Stomach (tissue), 9 donors: ENCODE measurements around the gene SND1. TPM values are rescaled to one million over a fixed set of nuclear protein-coding genes. Genes with fewer than 3 reads are reported as not detected.
A peak's percentile ranks its signal among the peaks of the same experiment; 100 is the strongest.

ENCODE experiments used
- DNase-seq, 2 donors: peaks; one replicate each; pipeline versions ENCODE4 v3.0.0 to v3.0.0-alpha.2; 2013 to 2019
- H3K27ac ChIP-seq, 5 donors: fragments of 200-600 bp in 4 of 5; sonication (generic) in 4 of 5; one replicate each; pipeline ENCODE4 v1.5.1; 2013 to 2019; ENCODE audit warnings: mild to moderate bottlenecking in 1 of 5, moderate library complexity in 1 of 5
- H3K27me3 ChIP-seq, 3 donors: fragments of 200-600 bp; sonication (generic); one replicate each; pipeline ENCODE4 v1.5.1; 2017 to 2019; ENCODE audit warnings: mixed run types in 1 of 3
- H3K36me3 ChIP-seq, 4 donors: fragments of 200-600 bp; sonication (generic); 1 replicate in 3 of 4; 2 replicates in 1 of 4; pipeline ENCODE4 v1.5.1; 2016 to 2019
- H3K4me1 ChIP-seq, 4 donors: fragments of 200-600 bp; sonication (generic); one replicate each; pipeline ENCODE4 v1.5.1; 2016 to 2019
- H3K4me3 ChIP-seq, 4 donors: fragments of 200-600 bp; sonication (generic) in 3 of 4; one replicate each; pipeline ENCODE4 v1.5.1; 2016 to 2019; ENCODE audit warnings: mild to moderate bottlenecking in 1 of 4
- H3K9me3 ChIP-seq, 4 donors: fragments of 200-600 bp; sonication (generic); one replicate each; pipeline ENCODE4 v1.5.1; 2016 to 2019
- EP300 ChIP-seq: sonication (generic); formaldehyde crosslinking; IDR thresholded peaks from one replicate; pipeline ENCODE4 v1.6.1; 2017; ENCODE audit warnings: antibody characterized with exemption
- POLR2A ChIP-seq, 4 donors: fragments of 450-650 bp; IDR thresholded peaks; one replicate each; pipeline ENCODE4 v1.6.1; 2016; ENCODE audit warnings: antibody characterized with exemption in 4 of 4, control low read depth in 2 of 4, mild to moderate bottlenecking in 1 of 4, moderate library complexity in 1 of 4
- POLR2AphosphoS5 ChIP-seq, 3 donors: sonication (generic); formaldehyde crosslinking; IDR thresholded peaks; one replicate each; pipeline ENCODE4 v1.6.1; 2016; ENCODE audit warnings: antibody characterized with exemption in 3 of 3
- WGBS, 5 donors: extraction: QIAGEN DNeasy Blood & Tissue Kit in 3 of 5; methylation state at CpG; one replicate each; pipeline versions ENCODE4 v1.1.5 to v1.1.7; 2013 to 2018; 5-methylcytosine and 5-hydroxymethylcytosine counted together
- intact Hi-C: fragments of 100-400 bp; cut with DNase I; formaldehyde crosslinking; loops from one replicate; pipeline ENCODE4 v1.15.1; 2023; ENCODE audit warnings: low total_unique reads
- polyA plus RNA-seq, 3 donors: library from polyadenylated mRNA; stranded (reverse); fragments of 200-250 nt; gene quantifications; one replicate each; pipeline ENCODE4 v1.2.3, GENCODE V29; 2013
- total RNA-seq, 5 donors: library from RNA; depleted of rRNA; stranded (reverse); fragments of >200 nt; gene quantifications; one replicate each; pipeline versions ENCODE4 v1.1.0 to v1.2.3, GENCODE V29; 2014 to 2016
- TF ChIP-seq, protein P1 (sequence below), 7 experiments: fragments of 450-650 bp in 4 of 7; fragments of 200-600 bp in 3 of 7; sonication (generic) in 3 of 7; IDR thresholded peaks; one replicate each; pipeline ENCODE4 v1.5.1; 2016 to 2019; ENCODE audit warnings: antibody characterized with exemption in 7 of 7, control low read depth in 2 of 7, mild to moderate bottlenecking in 1 of 7
- donor health status: healthy with polysubstance abuse.
- donor health status: Bipolar disorder and iron deficiency.
- donor health status: healthy.

SND1 gene
- total and polyA plus RNA-seq, 8 donors, result 63.3 to 799 (median 126) TPM

DNA sequence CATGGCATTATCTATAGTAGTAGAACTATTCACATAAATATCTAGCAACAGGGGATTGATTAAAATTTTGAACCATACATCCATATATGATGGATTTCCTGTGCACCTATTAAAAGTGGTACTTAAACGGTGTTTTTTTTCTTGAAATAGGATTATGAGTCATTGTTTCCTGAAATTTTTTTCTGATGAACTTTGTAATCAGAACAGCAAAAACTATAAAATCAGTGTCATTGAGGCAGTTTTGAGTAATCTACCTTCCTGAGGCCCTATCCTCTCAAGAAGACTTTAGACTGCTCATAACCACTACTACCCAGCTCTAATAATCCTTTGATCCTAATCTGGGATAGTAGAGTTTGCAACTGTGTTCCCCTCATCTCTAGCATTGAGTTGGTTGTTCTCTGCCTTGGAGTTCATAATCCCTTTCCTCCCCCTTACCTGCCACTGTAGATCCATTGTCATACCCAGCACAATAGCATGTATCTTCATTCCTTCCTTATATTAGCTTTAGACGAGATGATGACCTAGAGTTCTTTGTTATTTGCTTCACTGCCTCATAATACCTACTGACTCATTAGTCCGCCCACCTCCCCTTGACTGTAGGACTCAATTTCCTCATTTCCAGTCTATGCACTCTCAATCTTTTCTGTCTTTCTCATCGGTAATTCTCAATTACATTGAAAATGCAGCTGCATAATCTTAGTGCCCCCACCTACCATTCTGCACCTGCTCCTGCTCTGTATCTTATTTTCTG, 245.9 kb downstream of the SND1 start:
- Histone ChIP-seq H3K4me3 (no peak overlapping the region), H3K4me1 (peaks cover 10 to 28% (median 25%) of the 10 kb centered on the region in 4 donors), H3K9me3 (no peaks in the 10 kb centered on the region), H3K36me3 (no peaks in the 10 kb centered on the region), H3K27me3 (no peaks in the 10 kb centered on the region), H3K27ac (no peak overlapping the region)
- 74 to 84% (median 82%) methylated on average over 4 of the region's 4 CpGs for WGBS, 5 donors
- DNase-seq, result no peak
- intact Hi-C loops, result no loop called here
- TF ChIP-seq POLR2AphosphoS5 (IDR thresholded peaks at IDR 0.05), result no peak
- TF ChIP-seq, protein P1, sequence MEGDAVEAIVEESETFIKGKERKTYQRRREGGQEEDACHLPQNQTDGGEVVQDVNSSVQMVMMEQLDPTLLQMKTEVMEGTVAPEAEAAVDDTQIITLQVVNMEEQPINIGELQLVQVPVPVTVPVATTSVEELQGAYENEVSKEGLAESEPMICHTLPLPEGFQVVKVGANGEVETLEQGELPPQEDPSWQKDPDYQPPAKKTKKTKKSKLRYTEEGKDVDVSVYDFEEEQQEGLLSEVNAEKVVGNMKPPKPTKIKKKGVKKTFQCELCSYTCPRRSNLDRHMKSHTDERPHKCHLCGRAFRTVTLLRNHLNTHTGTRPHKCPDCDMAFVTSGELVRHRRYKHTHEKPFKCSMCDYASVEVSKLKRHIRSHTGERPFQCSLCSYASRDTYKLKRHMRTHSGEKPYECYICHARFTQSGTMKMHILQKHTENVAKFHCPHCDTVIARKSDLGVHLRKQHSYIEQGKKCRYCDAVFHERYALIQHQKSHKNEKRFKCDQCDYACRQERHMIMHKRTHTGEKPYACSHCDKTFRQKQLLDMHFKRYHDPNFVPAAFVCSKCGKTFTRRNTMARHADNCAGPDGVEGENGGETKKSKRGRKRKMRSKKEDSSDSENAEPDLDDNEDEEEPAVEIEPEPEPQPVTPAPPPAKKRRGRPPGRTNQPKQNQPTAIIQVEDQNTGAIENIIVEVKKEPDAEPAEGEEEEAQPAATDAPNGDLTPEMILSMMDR (IDR thresholded peaks at IDR 0.05), result no peak
- no peak for TF ChIP-seq POLR2A (IDR thresholded peaks at IDR 0.05)
- no peak for TF ChIP-seq EP300

DNA sequence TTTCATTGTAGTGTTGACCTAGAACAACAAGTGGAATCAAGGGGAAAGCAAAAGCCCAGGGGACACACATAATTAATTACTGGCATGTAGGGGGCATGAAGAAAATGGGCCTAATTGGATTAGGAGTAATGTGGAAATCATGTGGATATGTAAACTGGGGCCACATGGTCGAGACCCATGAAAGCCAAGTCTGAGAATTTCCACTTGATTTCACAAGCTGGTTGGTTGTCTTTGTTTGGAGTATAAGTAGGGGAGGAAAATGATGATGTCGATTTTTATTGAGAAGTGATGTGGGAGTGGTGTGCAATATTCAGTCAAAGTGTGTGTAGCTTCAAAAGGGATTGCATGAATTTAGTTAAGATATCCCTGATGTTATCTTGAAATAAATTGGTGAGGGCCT, 247.4 kb downstream of the SND1 start:
- Histone ChIP-seq H3K27me3 (no peaks in the 10 kb centered on the region), H3K4me1 (peaks cover 10 to 38% (median 26%) of the 10 kb centered on the region in 4 donors), H3K36me3 (no peaks in the 10 kb centered on the region), H3K27ac (no peak overlapping the region), H3K4me3 (no peak overlapping the region), H3K9me3 (no peaks in the 10 kb centered on the region)
- intact Hi-C loops, result no loop called here
- WGBS, 5 donors, result 92 to 96% (median 93%) methylated on average over 2 of the region's 2 CpGs
- TF ChIP-seq EP300 (no peak), POLR2AphosphoS5 (IDR thresholded peaks at IDR 0.05) (no peak), POLR2A (IDR thresholded peaks at IDR 0.05) (no peak)
- TF ChIP-seq, protein P1 (IDR thresholded peaks at IDR 0.05), result no peak
- DNase-seq, result no peak

DNA sequence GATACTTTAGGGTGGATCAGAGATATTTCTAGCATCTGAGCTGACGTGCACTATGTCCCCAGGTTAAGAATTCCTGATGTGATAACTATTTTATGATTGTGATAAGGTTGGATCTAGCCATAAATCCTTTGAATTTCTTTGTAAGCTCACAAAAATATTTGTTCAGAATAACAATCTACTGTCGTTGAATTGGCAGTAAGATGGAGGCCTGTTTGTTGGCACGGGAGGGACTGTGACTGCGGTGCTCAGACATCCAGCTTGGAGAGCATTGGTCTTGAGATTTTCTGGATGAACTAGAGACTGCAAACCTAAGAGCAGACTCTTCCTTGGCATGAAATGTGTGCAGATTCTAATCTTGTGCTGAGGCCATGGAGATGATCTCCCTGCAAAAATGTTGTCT, 248.1 kb downstream of the SND1 start:
- WGBS, 5 donors, result 61 to 85% (median 68%) methylated on average over 4 of the region's 4 CpGs
- no peak for DNase-seq
- TF ChIP-seq POLR2A (IDR thresholded peaks at IDR 0.05), result no peak
- TF ChIP-seq, protein P1 (IDR thresholded peaks at IDR 0.05), result no peak
- no peak for TF ChIP-seq POLR2AphosphoS5 (IDR thresholded peaks at IDR 0.05)
- no peak for TF ChIP-seq EP300

DNA sequence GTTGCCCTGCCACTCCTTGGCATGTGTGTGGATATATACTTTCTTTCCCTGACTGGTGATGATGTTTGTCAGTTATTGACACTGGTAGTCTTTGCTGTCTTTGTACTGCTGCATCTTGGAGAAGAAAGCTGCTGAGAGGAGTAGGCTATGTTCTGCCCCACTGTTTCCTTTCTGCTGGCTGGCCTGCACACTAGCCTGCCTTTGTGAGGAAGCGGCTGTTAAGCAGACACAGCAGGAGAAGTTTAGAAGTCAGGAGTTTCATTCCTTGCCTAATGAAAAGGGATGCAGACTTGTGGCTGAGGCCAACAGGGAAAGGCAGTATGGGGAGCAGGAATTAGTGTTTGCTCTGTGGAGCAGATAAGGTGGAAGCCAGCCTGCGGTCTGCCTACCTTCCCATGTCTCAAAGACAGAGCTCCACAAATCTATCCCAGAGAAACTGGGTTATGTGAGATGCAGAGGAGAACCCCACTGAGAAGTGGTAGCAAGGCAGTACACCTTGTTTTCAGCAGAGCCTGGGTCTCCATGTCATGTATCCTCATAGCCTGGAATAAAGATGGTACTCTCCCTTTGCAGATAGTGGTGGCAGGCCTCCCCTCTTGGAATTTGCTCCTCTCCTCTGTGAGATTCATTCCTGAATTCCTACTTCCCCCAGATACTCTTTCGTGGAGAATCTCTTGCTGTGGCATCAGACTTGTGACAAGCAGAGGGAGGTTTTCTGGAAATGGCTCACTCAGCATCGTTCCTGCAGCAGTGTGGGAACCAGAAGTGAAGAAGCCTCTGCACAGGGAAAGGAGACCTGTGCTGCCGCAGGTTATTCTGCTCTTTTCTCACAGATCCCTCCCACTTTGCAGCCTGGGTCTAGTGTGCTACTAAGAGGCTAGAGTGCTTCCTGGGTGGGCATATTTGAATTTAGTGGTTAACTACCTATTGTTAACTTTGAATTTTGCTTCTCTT, 249.0 kb downstream of the SND1 start:
- H3K27me3 ChIP-seq, result no peaks in the 10 kb centered on the region
- intact Hi-C loops, result no loop called here
- H3K36me3 ChIP-seq, result peaks cover 0 to 14% (median 9%) of the 10 kb centered on the region in 4 donors
- H3K9me3 ChIP-seq, result no peaks in the 10 kb centered on the region
- H3K27ac ChIP-seq, result no peak overlapping the region
- TF ChIP-seq, protein P1 (IDR thresholded peaks at IDR 0.05), result no peak
- TF ChIP-seq EP300 (no peak), POLR2A (IDR thresholded peaks at IDR 0.05) (no peak), POLR2AphosphoS5 (IDR thresholded peaks at IDR 0.05) (no peak)
- WGBS, 5 donors, result 32 to 64% (median 51%) methylated on average over 5 of the region's 5 CpGs
- H3K4me3 ChIP-seq, result no peak overlapping the region
- DNase-seq, result peak; percentile 27 to 39
- peaks cover 10 to 52% (median 34%) of the 10 kb centered on the region in 4 donors for H3K4me1 ChIP-seq

More for the DNA sequence above, 248.1 kb downstream of the SND1 start:
- Histone ChIP-seq H3K36me3 (peaks cover 0 to 6% (median 6%) of the 10 kb centered on the region in 4 donors), H3K27ac (no peak overlapping the region), H3K4me3 (no peak overlapping the region), H3K27me3 (no peaks in the 10 kb centered on the region), H3K9me3 (no peaks in the 10 kb centered on the region), H3K4me1 (peaks cover 10 to 43% (median 30%) of the 10 kb centered on the region in 4 donors)
- intact Hi-C loops, result no loop called here
